Adrenal gland (tissue), 5 donors: ENCODE results near the gene SRGAP3.

Experiments
- CTCF ChIP-seq, 6 experiments: fragments of 450-650 bp in 4 of 6; fragments of 200-600 bp in 2 of 6; sonication (generic) in 1 of 6; IDR thresholded peaks; 1 replicate in 5 of 6; 2 replicates in 1 of 6; pipeline versions ENCODE4 v1.5.1 to v1.8.0; 2016 to 2021; ENCODE audit warnings: antibody characterized with exemption in 6 of 6, mild to moderate bottlenecking in 2 of 6, moderate library complexity in 1 of 6
- POLR2A ChIP-seq, 2 donors: fragments of 450-650 bp; IDR thresholded peaks; one replicate each; pipeline ENCODE4 v1.6.1; 2017; ENCODE audit warnings: antibody characterized with exemption in 2 of 2, mild to moderate bottlenecking in 2 of 2, moderate library complexity in 1 of 2
- donor health status: DM: no; HTN: no; CAD: no.

- TF ChIP-seq POLR2A (IDR thresholded peaks at IDR 0.05) (no peak), CTCF (IDR thresholded peaks at IDR 0.05) (no peak)
Measured at GRCh38 chr3:9135930-9136525, 113.4 kb downstream of the SRGAP3 start.
